Measurements from ENCODE around the gene CERT1.

Gene CERT1

GRCh38 chr5:75441560-75441959 is 69.9 kb downstream of the CERT1 start:
- H3K14ac ChIP-seq (ENCODE audit: low read length): no peak overlapping the region
- H3K27me3 ChIP-seq (ENCODE audit: insufficient read depth, low read length): no peaks in the 10 kb centered on the region
- DNase-seq: no peak
- H3K79me2 ChIP-seq (ENCODE audit: control insufficient read depth, insufficient read depth, low read length, poor library complexity): no peaks in the 10 kb centered on the region
- H2AK5ac ChIP-seq (ENCODE audit: low read length): no peak overlapping the region
- no peak overlapping the region for H3K4me3 ChIP-seq (ENCODE audit: low read depth, low read length)
- no peak overlapping the region for H2AFZ ChIP-seq (ENCODE audit: insufficient read depth, low read length, poor library complexity)
- no peak overlapping the region for H3K4me2 ChIP-seq (ENCODE audit: low read length)
- H3K9me3 ChIP-seq (ENCODE audit: insufficient read depth, low read depth, low read length): no peaks in the 10 kb centered on the region
- no peak overlapping the region for H2BK12ac ChIP-seq (ENCODE audit: low read length)
- H3K9ac ChIP-seq (ENCODE audit: low read length): no peak overlapping the region
- no peak overlapping the region for H3K18ac ChIP-seq (ENCODE audit: low read length)
- H4K8ac ChIP-seq (ENCODE audit: low read depth, low read length): no peak overlapping the region
- WGBS (ENCODE audit: extremely low coverage, insufficient coverage, insufficient read length): no CpG with 5 or more reads among the region's 2 CpGs
- H2BK5ac ChIP-seq (ENCODE audit: low read depth, low read length, poor library complexity): no peak overlapping the region
- H4K12ac ChIP-seq (ENCODE audit: low read depth, low read length): no peak overlapping the region
- H4K91ac ChIP-seq (ENCODE audit: low read depth, low read length): no peak overlapping the region
- H3K23ac ChIP-seq (ENCODE audit: low read length): no peak overlapping the region
- H3K36me3 ChIP-seq (ENCODE audit: control insufficient read depth in 1 of 2, insufficient read depth in 2 of 2, low read length in 2 of 2): no peaks in the 10 kb centered on the region
- H3K4me1 ChIP-seq (ENCODE audit: control insufficient read depth in 1 of 2, insufficient read depth in 2 of 2, low read length in 2 of 2): no peaks in the 10 kb centered on the region
- no peak overlapping the region for H2BK120ac ChIP-seq (ENCODE audit: insufficient read depth, low read length, poor library complexity)
- no peak overlapping the region for H3K4ac ChIP-seq (ENCODE audit: low read depth, low read length)
- H3K79me1 ChIP-seq (ENCODE audit: low read length): no peaks in the 10 kb centered on the region
- H3K27ac ChIP-seq (ENCODE audit: low read depth, low read length): no peak overlapping the region

GRCh38 chr5:75439276-75439675 is 72.2 kb downstream of the CERT1 start:
- Histone ChIP-seq H3K79me2 (ENCODE audit: control insufficient read depth, insufficient read depth, low read length, poor library complexity) (no peaks in the 10 kb centered on the region), H2BK12ac (ENCODE audit: low read length) (no peak overlapping the region), H2BK120ac (ENCODE audit: insufficient read depth, low read length, poor library complexity) (no peak overlapping the region), H3K4me1 (ENCODE audit: control insufficient read depth in 1 of 2, insufficient read depth in 2 of 2, low read length in 2 of 2) (no peaks in the 10 kb centered on the region), H2BK5ac (ENCODE audit: low read depth, low read length, poor library complexity) (no peak overlapping the region), H3K27me3 (ENCODE audit: insufficient read depth, low read length) (no peaks in the 10 kb centered on the region), H3K4me2 (ENCODE audit: low read length) (no peak overlapping the region), H4K91ac (ENCODE audit: low read depth, low read length) (no peak overlapping the region), H3K4me3 (ENCODE audit: low read depth, low read length) (no peak overlapping the region), H3K36me3 (ENCODE audit: control insufficient read depth in 1 of 2, insufficient read depth in 2 of 2, low read length in 2 of 2) (peaks cover 0 to 2% of the 10 kb centered on the region in 2 experiments), H3K18ac (ENCODE audit: low read length) (no peak overlapping the region), H4K12ac (ENCODE audit: low read depth, low read length) (no peak overlapping the region), H3K14ac (ENCODE audit: low read length) (no peak overlapping the region), H3K9ac (ENCODE audit: low read length) (no peak overlapping the region), H4K8ac (ENCODE audit: low read depth, low read length) (no peak overlapping the region), H3K79me1 (ENCODE audit: low read length) (no peaks in the 10 kb centered on the region), H3K9me3 (ENCODE audit: insufficient read depth, low read depth, low read length) (no peaks in the 10 kb centered on the region), H2AFZ (ENCODE audit: insufficient read depth, low read length, poor library complexity) (no peak overlapping the region), H3K4ac (ENCODE audit: low read depth, low read length) (no peak overlapping the region), H3K23ac (ENCODE audit: low read length) (no peak overlapping the region), H3K27ac (ENCODE audit: low read depth, low read length) (no peak overlapping the region), H2AK5ac (ENCODE audit: low read length) (no peak overlapping the region)
- no peak for DNase-seq
- WGBS (ENCODE audit: extremely low coverage, insufficient coverage, insufficient read length): no CpG with 5 or more reads among the region's 2 CpGs

- no peak overlapping the region for H3K4ac ChIP-seq (ENCODE audit: low read depth, low read length)
- WGBS (ENCODE audit: extremely low coverage, insufficient coverage, insufficient read length): no CpG with 5 or more reads among the region's 2 CpGs
- no peak overlapping the region for H2BK5ac ChIP-seq (ENCODE audit: low read depth, low read length, poor library complexity)
- no peak for DNase-seq
- H3K27ac ChIP-seq (ENCODE audit: low read depth, low read length): no peak overlapping the region
- no peak overlapping the region for H2BK120ac ChIP-seq (ENCODE audit: insufficient read depth, low read length, poor library complexity)
- H3K79me1 ChIP-seq (ENCODE audit: low read length): no peaks in the 10 kb centered on the region
- no peaks in the 10 kb centered on the region for H3K79me2 ChIP-seq (ENCODE audit: control insufficient read depth, insufficient read depth, low read length, poor library complexity)
- no peak overlapping the region for H3K14ac ChIP-seq (ENCODE audit: low read length)
- no peak overlapping the region for H4K8ac ChIP-seq (ENCODE audit: low read depth, low read length)
- H3K4me2 ChIP-seq (ENCODE audit: low read length): no peak overlapping the region
- H3K9ac ChIP-seq (ENCODE audit: low read length): no peak overlapping the region
- no peaks in the 10 kb centered on the region for H3K4me1 ChIP-seq (ENCODE audit: control insufficient read depth in 1 of 2, insufficient read depth in 2 of 2, low read length in 2 of 2)
- H2AK5ac ChIP-seq (ENCODE audit: low read length): no peak overlapping the region
- no peak overlapping the region for H3K18ac ChIP-seq (ENCODE audit: low read length)
- no peak overlapping the region for H4K12ac ChIP-seq (ENCODE audit: low read depth, low read length)
- peaks cover 0 to 2% of the 10 kb centered on the region in 2 experiments for H3K36me3 ChIP-seq (ENCODE audit: control insufficient read depth in 1 of 2, insufficient read depth in 2 of 2, low read length in 2 of 2)
- H3K27me3 ChIP-seq (ENCODE audit: insufficient read depth, low read length): no peaks in the 10 kb centered on the region
- no peak overlapping the region for H4K91ac ChIP-seq (ENCODE audit: low read depth, low read length)
- no peaks in the 10 kb centered on the region for H3K9me3 ChIP-seq (ENCODE audit: insufficient read depth, low read depth, low read length)
- no peak overlapping the region for H2BK12ac ChIP-seq (ENCODE audit: low read length)
- H3K23ac ChIP-seq (ENCODE audit: low read length): no peak overlapping the region
- H2AFZ ChIP-seq (ENCODE audit: insufficient read depth, low read length, poor library complexity): no peak overlapping the region
- H3K4me3 ChIP-seq (ENCODE audit: low read depth, low read length): no peak overlapping the region
Measured at GRCh38 chr5:75438722-75439121, 72.7 kb downstream of the CERT1 start.

- Histone ChIP-seq H4K8ac (ENCODE audit: low read depth, low read length) (no peak overlapping the region), H3K4ac (ENCODE audit: low read depth, low read length) (no peak overlapping the region), H3K27me3 (ENCODE audit: insufficient read depth, low read length) (no peaks in the 10 kb centered on the region), H3K14ac (ENCODE audit: low read length) (no peak overlapping the region), H3K4me1 (ENCODE audit: control insufficient read depth in 1 of 2, insufficient read depth in 2 of 2, low read length in 2 of 2) (no peaks in the 10 kb centered on the region), H2BK12ac (ENCODE audit: low read length) (no peak overlapping the region), H4K12ac (ENCODE audit: low read depth, low read length) (no peak overlapping the region), H2BK5ac (ENCODE audit: low read depth, low read length, poor library complexity) (no peak overlapping the region), H3K9me3 (ENCODE audit: insufficient read depth, low read depth, low read length) (no peaks in the 10 kb centered on the region), H3K23ac (ENCODE audit: low read length) (peak overlapping the region; percentile 85), H3K79me1 (ENCODE audit: low read length) (no peaks in the 10 kb centered on the region), H2AK5ac (ENCODE audit: low read length) (no peak overlapping the region), H4K91ac (ENCODE audit: low read depth, low read length) (no peak overlapping the region), H3K27ac (ENCODE audit: low read depth, low read length) (no peak overlapping the region), H3K4me3 (ENCODE audit: low read depth, low read length) (no peak overlapping the region), H2AFZ (ENCODE audit: insufficient read depth, low read length, poor library complexity) (no peak overlapping the region), H3K18ac (ENCODE audit: low read length) (no peak overlapping the region), H3K36me3 (ENCODE audit: control insufficient read depth in 1 of 2, insufficient read depth in 2 of 2, low read length in 2 of 2) (peaks cover 0 to 2% of the 10 kb centered on the region in 2 experiments), H3K79me2 (ENCODE audit: control insufficient read depth, insufficient read depth, low read length, poor library complexity) (no peaks in the 10 kb centered on the region), H3K4me2 (ENCODE audit: low read length) (no peak overlapping the region), H3K9ac (ENCODE audit: low read length) (no peak overlapping the region), H2BK120ac (ENCODE audit: insufficient read depth, low read length, poor library complexity) (no peak overlapping the region)
- no peak for DNase-seq
Measured at GRCh38 chr5:75435096-75435495, 76.3 kb downstream of the CERT1 start.
